IgD-negative memory B cell (primary cell): ENCODE results near the gene SPAG5. TPM values are rescaled to one million over a fixed set of nuclear protein-coding genes. Genes with fewer than 3 reads are reported as not detected.

Source experiments
- H3K27ac Mint-ChIP-seq, 3 donors: one replicate each; pipeline ENCODE4 v1.8.0; 2020 to 2022; ENCODE audit warnings: mild to moderate bottlenecking in 3 of 3, mixed read lengths in 3 of 3, moderate library complexity in 1 of 3
- H3K27me3 Mint-ChIP-seq: one replicate; pipeline ENCODE4 v1.8.0; 2021; ENCODE audit warnings: mixed read lengths
- H3K36me3 Mint-ChIP-seq: one replicate; pipeline ENCODE4 v1.8.0; 2020; ENCODE audit warnings: mild to moderate bottlenecking, mixed read lengths
- H3K4me1 Mint-ChIP-seq, 3 donors: one replicate each; pipeline ENCODE4 v1.8.0; 2020 to 2022; ENCODE audit warnings: mixed read lengths in 3 of 3, mild to moderate bottlenecking in 1 of 3
- H3K4me3 Mint-ChIP-seq, 4 donors: one replicate each; pipeline ENCODE4 v1.8.0; 2020 to 2022; ENCODE audit warnings: mild to moderate bottlenecking in 4 of 4, mixed read lengths in 4 of 4, moderate library complexity in 3 of 4
- H3K9me3 Mint-ChIP-seq, 3 donors: one replicate each; pipeline ENCODE4 v1.8.0; 2020 to 2021; ENCODE audit warnings: mixed read lengths in 3 of 3, mild to moderate bottlenecking in 1 of 3
- polyA plus RNA-seq: library from polyadenylated mRNA; unstranded; fragments of 300-500 nt; fragmentation: Illumina TruSeq; gene quantifications from one replicate; pipeline ENCODE4 v1.2.3, GENCODE V29; 2021

The SPAG5 gene
- 2.2 TPM for polyA plus RNA-seq

GRCh38 chr17:28598799-28599310 is at the start of gene SPAG5:
Gene SPAG5, minus strand, starts transcription at chr17:28599025. Its CDS starts 79 bp downstream, at chr17:28598946.
- H3K27ac Mint-ChIP-seq: peak within 1 kb of the TSS; percentile 92 to 98 (median 93)
- no peaks in the 10 kb centered on the region for H3K9me3 Mint-ChIP-seq
- H3K4me1 Mint-ChIP-seq: peaks cover 6 to 20% (median 20%) of the 10 kb centered on the region in 3 donors
- H3K4me3 Mint-ChIP-seq: peak within 1 kb of the TSS; percentile 86 to 98 (median 94)
- H3K27me3 Mint-ChIP-seq: no peaks in the 10 kb centered on the region
- no peaks in the 10 kb centered on the region for H3K36me3 Mint-ChIP-seq

- no peaks in the 10 kb centered on the region for H3K9me3 Mint-ChIP-seq
- H3K27me3 Mint-ChIP-seq: no peaks in the 10 kb centered on the region
- no peaks in the 10 kb centered on the region for H3K36me3 Mint-ChIP-seq
- peak overlapping the region; percentile 93 to 99 (median 98) for H3K27ac Mint-ChIP-seq
- peaks cover 30 to 33% (median 31%) of the 10 kb centered on the region in 3 donors for H3K4me1 Mint-ChIP-seq
- H3K4me3 Mint-ChIP-seq: peak overlapping the region; percentile 93 to 98 (median 94)
These were observed 47.4 kb upstream of the SPAG5 start for GRCh38 chr17:28646039-28646754.

- Mint-ChIP-seq H3K4me3 (peak overlapping the region; percentile 93 to 98 (median 94)), H3K9me3 (no peaks in the 10 kb centered on the region), H3K27ac (peak overlapping the region; percentile 93 to 99 (median 98)), H3K36me3 (no peaks in the 10 kb centered on the region), H3K4me1 (peaks cover 30 to 33% (median 31%) of the 10 kb centered on the region in 3 donors), H3K27me3 (no peaks in the 10 kb centered on the region)
These were observed 46.7 kb upstream of the SPAG5 start for GRCh38 chr17:28645576-28645939.

GRCh38 chr17:28644787-28645575 is 46.2 kb upstream of the SPAG5 start, which contains the start of gene BLTP2:
Gene BLTP2, minus strand, starts transcription at chr17:28645158. Its CDS starts 102 bp downstream, at chr17:28645056.
- peaks cover 2% of the 10 kb centered on the region for H3K36me3 Mint-ChIP-seq
- H3K4me1 Mint-ChIP-seq: peaks cover 30 to 33% (median 31%) of the 10 kb centered on the region in 3 donors
- H3K9me3 Mint-ChIP-seq: no peaks in the 10 kb centered on the region
- H3K27me3 Mint-ChIP-seq: no peaks in the 10 kb centered on the region
- H3K4me3 Mint-ChIP-seq: peak within 1 kb of the TSS; percentile 93 to 98 (median 96)
- peak within 1 kb of the TSS; percentile 97 to 99 (median 98) for H3K27ac Mint-ChIP-seq

GRCh38 chr17:28643983-28644786 is 45.4 kb upstream of the SPAG5 start:
- H3K27ac Mint-ChIP-seq: peak overlapping the region; percentile 94 to 99 (median 97)
- H3K36me3 Mint-ChIP-seq: peaks cover 2% of the 10 kb centered on the region
- no peaks in the 10 kb centered on the region for H3K9me3 Mint-ChIP-seq
- no peaks in the 10 kb centered on the region for H3K27me3 Mint-ChIP-seq
- peaks cover 31 to 33% (median 31%) of the 10 kb centered on the region in 3 donors for H3K4me1 Mint-ChIP-seq
- H3K4me3 Mint-ChIP-seq: peak overlapping the region; percentile 93 to 98 (median 96)

- Mint-ChIP-seq H3K4me3 (peak overlapping the region in 1 of 4 donors; percentile 46), H3K36me3 (peaks cover 7% of the 10 kb centered on the region), H3K27ac (no peak overlapping the region), H3K9me3 (no peaks in the 10 kb centered on the region), H3K27me3 (no peaks in the 10 kb centered on the region), H3K4me1 (peaks cover 26 to 32% (median 29%) of the 10 kb centered on the region in 3 donors)
These were observed 42.8 kb upstream of the SPAG5 start for GRCh38 chr17:28641579-28641978.

GRCh38 chr17:28635506-28635905 is 36.7 kb upstream of the SPAG5 start:
- peaks cover 8% of the 10 kb centered on the region for H3K36me3 Mint-ChIP-seq
- no peaks in the 10 kb centered on the region for H3K9me3 Mint-ChIP-seq
- no peak overlapping the region for H3K27ac Mint-ChIP-seq
- H3K4me1 Mint-ChIP-seq: peaks cover 6% of the 10 kb centered on the region in 3 donors
- no peak overlapping the region for H3K4me3 Mint-ChIP-seq
- no peaks in the 10 kb centered on the region for H3K27me3 Mint-ChIP-seq

- H3K4me3 Mint-ChIP-seq: no peak overlapping the region
- H3K4me1 Mint-ChIP-seq: peaks cover 5 to 6% (median 6%) of the 10 kb centered on the region in 3 donors
- H3K9me3 Mint-ChIP-seq: no peaks in the 10 kb centered on the region
- no peaks in the 10 kb centered on the region for H3K27me3 Mint-ChIP-seq
- H3K27ac Mint-ChIP-seq: no peak overlapping the region
- H3K36me3 Mint-ChIP-seq: peaks cover 6% of the 10 kb centered on the region
These were observed 35.5 kb upstream of the SPAG5 start for GRCh38 chr17:28634206-28634865.

- Mint-ChIP-seq H3K27me3 (no peaks in the 10 kb centered on the region), H3K4me3 (no peak overlapping the region), H3K36me3 (peaks cover 4% of the 10 kb centered on the region), H3K4me1 (peaks cover 0 to 4% (median 0%) of the 10 kb centered on the region in 3 donors), H3K27ac (no peak overlapping the region), H3K9me3 (no peaks in the 10 kb centered on the region)
These were observed 28.0 kb upstream of the SPAG5 start for GRCh38 chr17:28626818-28627217.

GRCh38 chr17:28624148-28624547 is 25.3 kb upstream of the SPAG5 start:
- Mint-ChIP-seq H3K27ac (no peak overlapping the region), H3K36me3 (peaks cover 6% of the 10 kb centered on the region), H3K4me3 (no peak overlapping the region), H3K27me3 (no peaks in the 10 kb centered on the region), H3K9me3 (no peaks in the 10 kb centered on the region), H3K4me1 (peaks cover 0 to 4% (median 0%) of the 10 kb centered on the region in 3 donors)

GRCh38 chr17:28623696-28624095 is 24.9 kb upstream of the SPAG5 start:
- Mint-ChIP-seq H3K9me3 (no peaks in the 10 kb centered on the region), H3K27me3 (no peaks in the 10 kb centered on the region), H3K4me3 (no peak overlapping the region), H3K36me3 (peaks cover 6% of the 10 kb centered on the region), H3K27ac (no peak overlapping the region), H3K4me1 (peaks cover 0 to 4% (median 0%) of the 10 kb centered on the region in 3 donors)

- H3K27ac Mint-ChIP-seq: peak overlapping the region in 1 of 3 donors; percentile 16
- H3K4me1 Mint-ChIP-seq: peaks cover 0 to 3% (median 0%) of the 10 kb centered on the region in 3 donors
- no peak overlapping the region for H3K4me3 Mint-ChIP-seq
- H3K36me3 Mint-ChIP-seq: peaks cover 6% of the 10 kb centered on the region
- H3K27me3 Mint-ChIP-seq: no peaks in the 10 kb centered on the region
- H3K9me3 Mint-ChIP-seq: no peaks in the 10 kb centered on the region
These were observed 23.4 kb upstream of the SPAG5 start for GRCh38 chr17:28622186-28622585.

- H3K4me3 Mint-ChIP-seq: no peak overlapping the region
- no peaks in the 10 kb centered on the region for H3K27me3 Mint-ChIP-seq
- H3K4me1 Mint-ChIP-seq: peaks cover 1 to 3% (median 1%) of the 10 kb centered on the region in 3 donors
- H3K27ac Mint-ChIP-seq: no peak overlapping the region
- H3K36me3 Mint-ChIP-seq: peaks cover 6% of the 10 kb centered on the region
- no peaks in the 10 kb centered on the region for H3K9me3 Mint-ChIP-seq
These were observed 21.2 kb upstream of the SPAG5 start for GRCh38 chr17:28620010-28620409.

- peaks cover 3 to 8% (median 3%) of the 10 kb centered on the region in 3 donors for H3K4me1 Mint-ChIP-seq
These were observed 19.6 kb upstream of the SPAG5 start for GRCh38 chr17:28618464-28618863.

More at GRCh38 chr17:28618464-28618863, 19.6 kb upstream of the SPAG5 start:
- H3K27me3 Mint-ChIP-seq: no peaks in the 10 kb centered on the region
- H3K36me3 Mint-ChIP-seq: peaks cover 4% of the 10 kb centered on the region
- no peaks in the 10 kb centered on the region for H3K9me3 Mint-ChIP-seq
- H3K4me3 Mint-ChIP-seq: peak overlapping the region in 1 of 4 donors; percentile 30
- H3K27ac Mint-ChIP-seq: no peak overlapping the region
